ENCODE results near the gene SLFN12L.

SLFN12L gene

GRCh38 chr17:35557353-35557752, 19.9 kb upstream of the SLFN12L start:
- DNase-seq (ENCODE audit: low read depth) = no peak

GRCh38 chr17:35555691-35556090, 18.2 kb upstream of the SLFN12L start:
- peak; percentile 18 for TF ChIP-seq CTCF (conservative IDR thresholded peaks at IDR 0.05; ENCODE audit: low read depth, low read length)
- no peak overlapping the region for H3K4me3 ChIP-seq (ENCODE audit: low read length)
- no peak for DNase-seq (ENCODE audit: low read depth)

More at GRCh38 chr17:35557353-35557752, 19.9 kb upstream of the SLFN12L start:
- no peak overlapping the region for H3K4me3 ChIP-seq (ENCODE audit: low read length)
- TF ChIP-seq CTCF (conservative IDR thresholded peaks at IDR 0.05; ENCODE audit: low read depth, low read length) = no peak

- DNase-seq (ENCODE audit: low read depth) = no peak
- no peak overlapping the region for H3K4me3 ChIP-seq (ENCODE audit: low read length)
- TF ChIP-seq CTCF (conservative IDR thresholded peaks at IDR 0.05; ENCODE audit: low read depth, low read length) = no peak
Measured at GRCh38 chr17:35554668-35555067, 17.2 kb upstream of the SLFN12L start.

GRCh38 chr17:35553310-35553709, 15.8 kb upstream of the SLFN12L start:
- no peak overlapping the region for H3K4me3 ChIP-seq (ENCODE audit: low read length)
- TF ChIP-seq CTCF (conservative IDR thresholded peaks at IDR 0.05; ENCODE audit: low read depth, low read length) = no peak
- DNase-seq (ENCODE audit: low read depth) = no peak

- TF ChIP-seq CTCF (conservative IDR thresholded peaks at IDR 0.05; ENCODE audit: low read depth, low read length) = no peak
- H3K4me3 ChIP-seq (ENCODE audit: low read length) = no peak overlapping the region
- no peak for DNase-seq (ENCODE audit: low read depth)
Measured at GRCh38 chr17:35548978-35549377, 11.5 kb upstream of the SLFN12L start.

- no peak for DNase-seq (ENCODE audit: low read depth)
- H3K4me3 ChIP-seq (ENCODE audit: low read length) = no peak overlapping the region
- no peak for TF ChIP-seq CTCF (conservative IDR thresholded peaks at IDR 0.05; ENCODE audit: low read depth, low read length)
Measured at GRCh38 chr17:35548208-35548810, 10.8 kb upstream of the SLFN12L start.

GRCh38 chr17:35546487-35546886, 9.0 kb upstream of the SLFN12L start:
- DNase-seq (ENCODE audit: low read depth) = no peak
- TF ChIP-seq CTCF (conservative IDR thresholded peaks at IDR 0.05; ENCODE audit: low read depth, low read length) = no peak
- H3K4me3 ChIP-seq (ENCODE audit: low read length) = no peak overlapping the region
